Fibroblast of lung (primary cell): ENCODE results near the gene SLCO6A1. TPM values are rescaled to one million over a fixed set of nuclear protein-coding genes. Genes with fewer than 3 reads are reported as not detected.

Experiments used
- DNase-seq, 2 donors: peaks; one replicate each; pipeline versions ENCODE4 v3.0.0 to v3.0.0-alpha.2; 2010; ENCODE audit warnings: low read depth in 2 of 2
- H2AFZ ChIP-seq: 2 replicates; pipeline ENCODE4 v1.5.1; 2012; ENCODE audit warnings: low read length, control low read depth, inconsistent platforms
- H3K27ac ChIP-seq: 2 replicates; pipeline ENCODE4 v1.5.1; 2011; ENCODE audit warnings: low read length, control low read depth; ENCODE audit not compliant: insufficient read depth
- H3K27me3 ChIP-seq: 2 replicates; pipeline ENCODE4 v1.5.1; 2011; ENCODE audit warnings: mild to moderate bottlenecking, low read length; ENCODE audit not compliant: control insufficient read depth, insufficient read depth
- H3K36me3 ChIP-seq: 2 replicates; pipeline ENCODE4 v1.5.1; 2011; ENCODE audit warnings: low read length; ENCODE audit not compliant: control insufficient read depth, insufficient read depth
- H3K4me1 ChIP-seq: 2 replicates; pipeline ENCODE4 v1.5.1; 2011; ENCODE audit warnings: low read length; ENCODE audit not compliant: control insufficient read depth, insufficient read depth; ENCODE audit errors: extremely low read depth
- H3K4me2 ChIP-seq: 2 replicates; pipeline ENCODE4 v1.5.1; 2011; ENCODE audit warnings: low read length, control low read depth; ENCODE audit not compliant: insufficient read depth; ENCODE audit errors: extremely low read depth
- H3K4me3 ChIP-seq, 4 experiments: fragments of 200-600 bp in 1 of 4; sonication (generic) in 1 of 4; replicated peaks in 1 of 4; 2 replicates each; pipeline ENCODE4 v1.5.1; 2011 to 2016; ENCODE audit warnings: low read length in 4 of 4, low read depth in 3 of 4, mild to moderate bottlenecking in 3 of 4, control low read depth in 2 of 4, inconsistent platforms in 1 of 4, mixed read lengths in 1 of 4; ENCODE audit not compliant: insufficient read depth in 1 of 4; ENCODE audit errors: control extremely low read depth in 1 of 4
- H3K79me2 ChIP-seq: 2 replicates; pipeline ENCODE4 v1.5.1; 2012; ENCODE audit warnings: mild to moderate bottlenecking, low read length, inconsistent platforms; ENCODE audit not compliant: control insufficient read depth, insufficient read depth
- H3K9ac ChIP-seq: 2 replicates; pipeline ENCODE4 v1.5.1; 2011; ENCODE audit warnings: mild to moderate bottlenecking, low read length, control low read depth; ENCODE audit not compliant: insufficient read depth
- H3K9me3 ChIP-seq: 2 replicates; pipeline ENCODE4 v1.5.1; 2012; ENCODE audit warnings: low read depth, low read length; ENCODE audit not compliant: control insufficient read depth, insufficient read depth
- H4K20me1 ChIP-seq: 2 replicates; pipeline ENCODE4 v1.5.1; 2011; ENCODE audit warnings: low read length; ENCODE audit not compliant: control insufficient read depth, insufficient read depth; ENCODE audit errors: extremely low read depth
- EZH2 ChIP-seq: IDR thresholded peaks from 2 replicates; pipeline ENCODE4 v1.5.1; 2012; ENCODE audit warnings: low read length, control low read depth, mild to moderate bottlenecking; ENCODE audit errors: missing control alignments
- polyA plus RNA-seq, 2 donors: library from polyadenylated mRNA; depleted of rRNA in 1 of 2; stranded (reverse) in 1 of 2; unstranded in 1 of 2; fragments of >200 nt; gene quantifications; 2 replicates each; pipeline ENCODE4 v1.2.1, GENCODE V29; 2011 to 2012; ENCODE audit warnings: missing spikeins in 1 of 2
- total RNA-seq: library from RNA; depleted of rRNA; stranded (reverse); fragments of >200 nt; gene quantifications from 2 replicates; pipeline ENCODE4 v1.2.1, GENCODE V29; 2014
- TF ChIP-seq, protein P1 (sequence below), 2 donors: IDR thresholded peaks in 1 of 2; conservative IDR thresholded peaks in 1 of 2; 1 replicate in 1 of 2; 2 replicates in 1 of 2; pipeline ENCODE4 v1.5.1; 2011 to 2012; ENCODE audit warnings: low read length in 2 of 2, control low read depth in 1 of 2, inconsistent platforms in 1 of 2, low read depth in 1 of 2, mild to moderate bottlenecking in 1 of 2

Gene SLCO6A1
- total and polyA plus RNA-seq, 2 donors (not counting 1 experiment from before 2014, with no cell fraction given) = not detected

DNA sequence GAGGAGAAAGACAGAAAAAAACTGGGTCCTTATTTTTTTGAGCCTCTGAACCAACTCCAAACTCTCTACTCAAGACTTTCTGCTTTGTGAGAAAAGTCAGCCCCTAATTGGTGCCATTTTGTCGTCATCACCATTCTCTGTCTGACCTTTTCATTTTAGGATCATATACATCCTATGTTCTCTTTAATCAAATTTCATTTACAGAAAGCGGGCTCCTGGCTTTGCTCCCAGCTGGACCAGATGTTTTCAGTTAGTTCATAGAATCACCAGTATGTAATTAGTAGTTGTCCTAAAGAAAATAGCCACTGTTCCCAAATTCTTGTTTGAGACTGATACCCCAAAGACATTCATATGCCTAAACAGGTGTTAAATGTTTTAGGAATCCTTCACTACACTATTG lies 174.1 kb downstream of the SLCO6A1 start:
- Histone ChIP-seq H3K27ac (no peak overlapping the region), H3K79me2 (no peaks in the 10 kb centered on the region), H2AFZ (no peak overlapping the region), H3K9ac (no peak overlapping the region), H3K4me2 (no peak overlapping the region), H3K4me1 (no peaks in the 10 kb centered on the region), H3K27me3 (no peaks in the 10 kb centered on the region), H3K4me3 (no peak overlapping the region), H3K9me3 (no peaks in the 10 kb centered on the region), H4K20me1 (no peaks in the 10 kb centered on the region), H3K36me3 (no peaks in the 10 kb centered on the region)
- no peak for TF ChIP-seq EZH2
- TF ChIP-seq, protein P1, sequence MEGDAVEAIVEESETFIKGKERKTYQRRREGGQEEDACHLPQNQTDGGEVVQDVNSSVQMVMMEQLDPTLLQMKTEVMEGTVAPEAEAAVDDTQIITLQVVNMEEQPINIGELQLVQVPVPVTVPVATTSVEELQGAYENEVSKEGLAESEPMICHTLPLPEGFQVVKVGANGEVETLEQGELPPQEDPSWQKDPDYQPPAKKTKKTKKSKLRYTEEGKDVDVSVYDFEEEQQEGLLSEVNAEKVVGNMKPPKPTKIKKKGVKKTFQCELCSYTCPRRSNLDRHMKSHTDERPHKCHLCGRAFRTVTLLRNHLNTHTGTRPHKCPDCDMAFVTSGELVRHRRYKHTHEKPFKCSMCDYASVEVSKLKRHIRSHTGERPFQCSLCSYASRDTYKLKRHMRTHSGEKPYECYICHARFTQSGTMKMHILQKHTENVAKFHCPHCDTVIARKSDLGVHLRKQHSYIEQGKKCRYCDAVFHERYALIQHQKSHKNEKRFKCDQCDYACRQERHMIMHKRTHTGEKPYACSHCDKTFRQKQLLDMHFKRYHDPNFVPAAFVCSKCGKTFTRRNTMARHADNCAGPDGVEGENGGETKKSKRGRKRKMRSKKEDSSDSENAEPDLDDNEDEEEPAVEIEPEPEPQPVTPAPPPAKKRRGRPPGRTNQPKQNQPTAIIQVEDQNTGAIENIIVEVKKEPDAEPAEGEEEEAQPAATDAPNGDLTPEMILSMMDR (conservative IDR thresholded peaks at IDR 0.05 in 1 of 2, IDR thresholded peaks at IDR 0.05 in 1 of 2; ENCODE audit: low read depth in 1 of 2, low read length in 2 of 2) = no peak
- no peak for DNase-seq

Other genes with a start within 250 kb of the SLCO6A1 start
- under 0.01 TPM in 1 of 2 replicates, not detected in the other for gene SLCO4C1, start 202.7 kb downstream of the SLCO6A1 start, total RNA-seq
- gene SLCO4C1, start 202.7 kb downstream of the SLCO6A1 start, polyA plus RNA-seq = 0.01 TPM in 2 replicates